Psoas muscle (tissue), 8 donors: Measurements from ENCODE around the gene TGFBR2. TPM values are rescaled to one million over a fixed set of nuclear protein-coding genes. Genes with fewer than 3 reads are reported as not detected.
A peak's percentile ranks its signal among the peaks of the same experiment; 100 is the strongest.

Experiments used
- ATAC-seq, 4 donors: fragments of 200-7000 bp; cut with Tn5 transposase; one replicate each; pipeline ENCODE4 v1.9.1; 2020; ENCODE audit warnings: moderate library complexity in 3 of 4, mild to moderate bottlenecking in 2 of 4
- DNase-seq, 2 donors: peaks; one replicate each; pipeline ENCODE4 v3.0.0-alpha.2; 2020
- H3K27ac ChIP-seq: fragments of 200-600 bp; one replicate; pipeline ENCODE4 v1.8.0; 2022
- H3K27me3 ChIP-seq, 3 donors: fragments of 200-600 bp in 1 of 3; one replicate each; pipeline versions ENCODE4 v1.6.1 to v1.8.0; 2013 to 2022; ENCODE audit warnings: low read length in 2 of 3, mild to moderate bottlenecking in 2 of 3, moderate library complexity in 1 of 3; ENCODE audit not compliant: insufficient read depth in 3 of 3
- H3K36me3 ChIP-seq, 2 donors: fragments of 200-600 bp in 1 of 2; one replicate each; pipeline versions ENCODE4 v1.6.1 to v1.8.0; 2013 to 2022; ENCODE audit warnings: low read depth in 1 of 2, mild to moderate bottlenecking in 1 of 2, moderate library complexity in 1 of 2; ENCODE audit not compliant: insufficient read depth in 1 of 2
- H3K4me1 ChIP-seq: fragments of 200-600 bp; one replicate; pipeline ENCODE4 v1.8.0; 2022
- H3K4me3 ChIP-seq: fragments of 200-600 bp; one replicate; pipeline ENCODE4 v1.8.0; 2022; ENCODE audit warnings: mild to moderate bottlenecking
- H3K9me3 ChIP-seq: fragments of 200-600 bp; one replicate; pipeline ENCODE4 v1.8.0; 2022
- CTCF ChIP-seq: fragments of 200-600 bp; IDR thresholded peaks from one replicate; pipeline ENCODE4 v1.8.0; 2022; ENCODE audit warnings: antibody characterized with exemption
- WGBS, 3 donors: extraction: QIAGEN DNeasy Blood & Tissue Kit; methylation state at CpG; one replicate each; pipeline versions ENCODE4 v1.1.6 to v1.1.7; 2013; 5-methylcytosine and 5-hydroxymethylcytosine counted together
- intact Hi-C, 2 donors: fragments of 100-400 bp; cut with DNase I; formaldehyde crosslinking; loops; one replicate each; pipeline versions ENCODE4 v1.11.0 to v1.14.2; 2022
- polyA plus RNA-seq, 3 donors: library from polyadenylated mRNA; stranded (reverse); fragments of 200-250 nt; gene quantifications; one replicate each; pipeline ENCODE4 v1.2.3, GENCODE V29; 2013
- total RNA-seq, 4 donors: library from RNA; stranded (reverse); fragmentation: NEBNext Ultra II Directional in 2 of 4; extraction: Animal tissue kit (Norgen Biotek cat#: 25700) in 2 of 4; gene quantifications; one replicate each; pipeline versions ENCODE4 v1.2.1 to v1.2.4, GENCODE V29; 2021 to 2023
- donor health status: healthy with polysubstance abuse.
- donor health status: DM: no; HTN: no; CAD: no; lungs with moderate emphysema.
- donor health status: Bipolar disorder and iron deficiency.
- donor health status: healthy.
- donor health status: DM: yes; HTN: yes; CAD: no.
- donor health status: DM: no; HTN: no; CAD: no.
- donor health status: DM: no; HTN: no; CAD: no.
- donor health status: DM: yes; HTN: yes; CAD: no.

The TGFBR2 gene
- total and polyA plus RNA-seq, 7 donors, result 19.7 to 58.8 (median 42.6) TPM

- ATAC-seq (peak; percentile 53 to 79 (median 78)), DNase-seq (no peak)
- Histone ChIP-seq H3K4me1 (peaks cover 7% of the 10 kb centered on the region), H3K36me3 (no peaks in the 10 kb centered on the region), H3K27me3 (no peaks in the 10 kb centered on the region), H3K9me3 (peaks cover 1% of the 10 kb centered on the region), H3K4me3 (no peak overlapping the region), H3K27ac (no peak overlapping the region)
- 31 to 52% (median 45%) methylated on average over 4 of the region's 4 CpGs for WGBS, 3 donors
- intact Hi-C loops, result no loop called here
- TF ChIP-seq CTCF, result no peak
Measured at GRCh38 chr3:30576946-30577345, 29.5 kb upstream of the TGFBR2 start.

GRCh38 chr3:30577788-30578187 is 28.6 kb upstream of the TGFBR2 start:
- intact Hi-C loops, result no loop called here
- Histone ChIP-seq H3K9me3 (no peaks in the 10 kb centered on the region), H3K36me3 (no peaks in the 10 kb centered on the region), H3K4me1 (peaks cover 7% of the 10 kb centered on the region), H3K27ac (no peak overlapping the region), H3K27me3 (no peaks in the 10 kb centered on the region), H3K4me3 (no peak overlapping the region)
- no peak for ATAC-seq
- no peak for TF ChIP-seq CTCF
- DNase-seq, result no peak

GRCh38 chr3:30578479-30578878 is 27.9 kb upstream of the TGFBR2 start:
- intact Hi-C loops, result no loop called here
- no peaks in the 10 kb centered on the region for H3K36me3 ChIP-seq
- whole genome bisulfite sequencing, 3 donors, result 86 to 92% (median 91%) methylated on average over 4 of the region's 4 CpGs
- peak; percentile 49 to 59 for DNase-seq
- no peaks in the 10 kb centered on the region for H3K27me3 ChIP-seq
- no peak overlapping the region for H3K4me3 ChIP-seq
- peak; percentile 25 to 58 (median 38) for ATAC-seq
- H3K27ac ChIP-seq, result no peak overlapping the region
- H3K4me1 ChIP-seq, result peaks cover 7% of the 10 kb centered on the region
- no peak for TF ChIP-seq CTCF
- no peaks in the 10 kb centered on the region for H3K9me3 ChIP-seq

GRCh38 chr3:30578986-30579579 is 27.3 kb upstream of the TGFBR2 start:
- no peak for TF ChIP-seq CTCF
- no peak for DNase-seq
- Histone ChIP-seq H3K27ac (no peak overlapping the region), H3K36me3 (no peaks in the 10 kb centered on the region), H3K27me3 (no peaks in the 10 kb centered on the region), H3K9me3 (no peaks in the 10 kb centered on the region), H3K4me1 (peaks cover 7% of the 10 kb centered on the region), H3K4me3 (no peak overlapping the region)
- 95 to 99% (median 96%) methylated on average over 4 of the region's 4 CpGs for WGBS, 3 donors
- intact Hi-C loops, result no loop called here
- ATAC-seq, result no peak

- no peak overlapping the region for H3K4me3 ChIP-seq
- H3K27me3 ChIP-seq, result no peaks in the 10 kb centered on the region
- ATAC-seq (no peak), DNase-seq (no peak)
- TF ChIP-seq CTCF, result no peak
- no peaks in the 10 kb centered on the region for H3K36me3 ChIP-seq
- H3K4me1 ChIP-seq, result peaks cover 7% of the 10 kb centered on the region
- no peak overlapping the region for H3K27ac ChIP-seq
- H3K9me3 ChIP-seq, result no peaks in the 10 kb centered on the region
- WGBS, 3 donors, result 84 to 90% (median 87%) methylated on average over 15 of the region's 15 CpGs
- intact Hi-C loops, result no loop called here
Measured at GRCh38 chr3:30581067-30581585, 25.3 kb upstream of the TGFBR2 start.
